Ascending aorta (tissue), 2 donors: ENCODE data around the gene GTPBP8. TPM values are rescaled to one million over a fixed set of nuclear protein-coding genes. Genes with fewer than 3 reads are reported as not detected.
A peak's percentile ranks its signal among the peaks of the same experiment; 100 is the strongest.
"Not testable (repeated sequence)": the region's sequence is repeated elsewhere in the genome, so short reads cannot be mapped to it uniquely, and the experiment has no call there.

Experiments
- DNase-seq, 2 donors: peaks; one replicate each; pipeline ENCODE4 v3.0.0-alpha.2; 2019; ENCODE audit warnings: low spot score in 2 of 2
- H3K27ac ChIP-seq, 2 donors: fragments of 200-600 bp; sonication (generic); one replicate each; pipeline ENCODE4 v1.5.1; 2016 to 2017; ENCODE audit warnings: mild to moderate bottlenecking in 1 of 2
- H3K27me3 ChIP-seq: fragments of 200-600 bp; sonication (generic); one replicate; pipeline ENCODE4 v1.5.1; 2017
- H3K36me3 ChIP-seq, 2 donors: fragments of 200-600 bp; sonication (generic); one replicate each; pipeline ENCODE4 v1.5.1; 2016
- H3K4me1 ChIP-seq, 2 donors: fragments of 200-600 bp; sonication (generic); one replicate each; pipeline ENCODE4 v1.5.1; 2016 to 2017; ENCODE audit warnings: mild to moderate bottlenecking in 1 of 2
- H3K4me3 ChIP-seq, 2 donors: fragments of 200-600 bp; sonication (generic); one replicate each; pipeline ENCODE4 v1.5.1; 2016 to 2017; ENCODE audit warnings: mild to moderate bottlenecking in 1 of 2
- H3K9me3 ChIP-seq, 2 donors: fragments of 200-600 bp; sonication (generic); one replicate each; pipeline ENCODE4 v1.5.1; 2016
- CTCF ChIP-seq, 3 experiments: fragments of 200-600 bp in 2 of 3; fragments of 450-650 bp in 1 of 3; sonication (generic) in 2 of 3; IDR thresholded peaks; one replicate each; pipeline ENCODE4 v1.5.1; 2016 to 2019; ENCODE audit warnings: antibody characterized with exemption in 3 of 3, mild to moderate bottlenecking in 1 of 3, moderate library complexity in 1 of 3
- intact Hi-C: fragments of 100-400 bp; cut with DNase I; formaldehyde crosslinking; loops from one replicate; pipeline ENCODE4 v1.15.1; 2023
- total RNA-seq: library from RNA; depleted of rRNA; stranded (reverse); fragments of >200 nt; gene quantifications from one replicate; pipeline ENCODE4 v1.1.0, GENCODE V29; 2016

Gene GTPBP8
- total RNA-seq, 1 donor from 2014 or later: 1.6 TPM

GRCh38 chr3:113043686-113044085, 52.9 kb downstream of the GTPBP8 start:
- no peak overlapping the region for H3K4me3 ChIP-seq
- H3K36me3 ChIP-seq: no peaks in the 10 kb centered on the region
- H3K27me3 ChIP-seq: no peaks in the 10 kb centered on the region
- intact Hi-C loops: no loop called here
- TF ChIP-seq CTCF (IDR thresholded peaks at IDR 0.05): no peak
- H3K27ac ChIP-seq: no peak overlapping the region
- H3K4me1 ChIP-seq: no peaks in the 10 kb centered on the region
- no peak for DNase-seq
- no peaks in the 10 kb centered on the region for H3K9me3 ChIP-seq

- H3K27ac ChIP-seq, DNase-seq, H3K36me3 ChIP-seq: not testable (repeated sequence)
These were observed 55.6 kb downstream of the GTPBP8 start for GRCh38 chr3:113046186-113046965.

GRCh38 chr3:113051302-113051711, 60.5 kb downstream of the GTPBP8 start:
- Histone ChIP-seq H3K36me3 (no peaks in the 10 kb centered on the region), H3K4me3 (peak overlapping the region in 1 of 2 donors; percentile 27), H3K9me3 (no peaks in the 10 kb centered on the region), H3K4me1 (peaks cover 0 to 6% of the 10 kb centered on the region in 2 donors), H3K27ac (peak overlapping the region in 1 of 2 donors; percentile 14), H3K27me3 (no peaks in the 10 kb centered on the region)
- intact Hi-C loops: loop anchor here (1.0 to 10.0 kb wide), 4 partner anchors 85 to 693 kb away; partner anchors contain the start of genes ATP6V1A and NAA50
- DNase-seq: peak; percentile 52 to 94
- peak; percentile 90 to 93 (median 93) for TF ChIP-seq CTCF (IDR thresholded peaks at IDR 0.05)

More at GRCh38 chr3:113046186-113046965, 55.6 kb downstream of the GTPBP8 start:
- H3K4me3 ChIP-seq, H3K9me3 ChIP-seq, H3K4me1 ChIP-seq, intact Hi-C loops, H3K27me3 ChIP-seq: not testable (repeated sequence)

Other genes with a start within 250 kb of the GTPBP8 start
- not detected for gene CD200R1L, start 144.1 kb upstream of the GTPBP8 start, total RNA-seq
- not detected for gene CD200R1, start 15.9 kb upstream of the GTPBP8 start, total RNA-seq
- gene BOC, start 220.6 kb downstream of the GTPBP8 start, total RNA-seq: 31.3 TPM